T-helper 2 cell treated with Interferon-gamma antibody and Interleukin-4, amounts not matched to agents 5 μg/mL and 100 μg/mL, for 36 hours (primary cell): ENCODE data around the gene OGT.
"Not testable (repeated sequence)": the region's sequence is repeated elsewhere in the genome, so short reads cannot be mapped to it uniquely, and the experiment has no call there.

Experiments
- DNase-seq: peaks from one replicate; pipeline ENCODE4 v3.0.0; 2021; ENCODE audit warnings: low spot score
- H3K27ac Mint-ChIP-seq: one replicate; pipeline ENCODE4 v1.8.0; 2021; ENCODE audit warnings: mild to moderate bottlenecking, mixed read lengths
- H3K27me3 Mint-ChIP-seq: one replicate; pipeline ENCODE4 v1.8.0; 2021; ENCODE audit warnings: low read depth, mixed read lengths
- H3K36me3 Mint-ChIP-seq: one replicate; pipeline ENCODE4 v1.8.0; 2021; ENCODE audit warnings: low read depth, mixed read lengths
- H3K4me1 Mint-ChIP-seq: one replicate; pipeline ENCODE4 v1.8.0; 2021; ENCODE audit warnings: low read depth, mixed read lengths
- H3K4me3 Mint-ChIP-seq: one replicate; pipeline ENCODE4 v1.8.0; 2022; ENCODE audit warnings: mild to moderate bottlenecking, moderate library complexity, mixed read lengths
- H3K9me3 Mint-ChIP-seq: one replicate; pipeline ENCODE4 v1.8.0; 2021; ENCODE audit warnings: mixed read lengths

OGT gene

GRCh38 chrX:71579990-71580380 lies 47.1 kb downstream of the OGT start:
- Mint-ChIP-seq H3K4me1 (no peaks in the 10 kb centered on the region), H3K4me3 (no peak overlapping the region), H3K27me3 (no peaks in the 10 kb centered on the region), H3K36me3 (peaks cover 19% of the 10 kb centered on the region), H3K9me3 (no peaks in the 10 kb centered on the region), H3K27ac (peak overlapping the region; percentile 67)
- no peak for DNase-seq

GRCh38 chrX:71581210-71581609 lies 48.3 kb downstream of the OGT start:
- H3K36me3 Mint-ChIP-seq, result peaks cover 19% of the 10 kb centered on the region
- no peaks in the 10 kb centered on the region for H3K27me3 Mint-ChIP-seq
- H3K4me1 Mint-ChIP-seq, result no peaks in the 10 kb centered on the region
- H3K9me3 Mint-ChIP-seq, result no peaks in the 10 kb centered on the region
- no peak overlapping the region for H3K4me3 Mint-ChIP-seq
- no peak for DNase-seq
- H3K27ac Mint-ChIP-seq, result no peak overlapping the region

GRCh38 chrX:71586929-71587328 lies 54.0 kb downstream of the OGT start:
- Mint-ChIP-seq H3K27ac (peak overlapping the region; percentile 42), H3K4me3 (no peak overlapping the region), H3K9me3 (no peaks in the 10 kb centered on the region), H3K4me1 (peaks cover 4% of the 10 kb centered on the region), H3K36me3 (peaks cover 11% of the 10 kb centered on the region), H3K27me3 (no peaks in the 10 kb centered on the region)
- DNase-seq, result no peak

GRCh38 chrX:71593210-71593609 lies 60.3 kb downstream of the OGT start:
- H3K4me3 Mint-ChIP-seq, DNase-seq, H3K9me3 Mint-ChIP-seq, H3K27ac Mint-ChIP-seq, H3K4me1 Mint-ChIP-seq, H3K27me3 Mint-ChIP-seq: not testable (repeated sequence)
- peaks cover 11% of the 10 kb centered on the region for H3K36me3 Mint-ChIP-seq

GRCh38 chrX:71599965-71600364 lies 67.1 kb downstream of the OGT start:
- peaks cover 52% of the 10 kb centered on the region for H3K36me3 Mint-ChIP-seq
- H3K9me3 Mint-ChIP-seq, result no peaks in the 10 kb centered on the region
- no peak for DNase-seq
- no peaks in the 10 kb centered on the region for H3K27me3 Mint-ChIP-seq
- peaks cover under 1% of the 10 kb centered on the region for H3K4me1 Mint-ChIP-seq
- no peak overlapping the region for H3K4me3 Mint-ChIP-seq
- no peak overlapping the region for H3K27ac Mint-ChIP-seq

GRCh38 chrX:71603618-71604017 lies 70.7 kb downstream of the OGT start:
- Mint-ChIP-seq H3K4me3 (no peak overlapping the region), H3K4me1 (peaks cover 26% of the 10 kb centered on the region), H3K9me3 (no peaks in the 10 kb centered on the region), H3K27ac (no peak overlapping the region), H3K36me3 (peaks cover 66% of the 10 kb centered on the region), H3K27me3 (no peaks in the 10 kb centered on the region)
- DNase-seq, result no peak

GRCh38 chrX:71604141-71604540 lies 71.2 kb downstream of the OGT start:
- Mint-ChIP-seq H3K27me3 (no peaks in the 10 kb centered on the region), H3K4me3 (no peak overlapping the region), H3K9me3 (no peaks in the 10 kb centered on the region), H3K4me1 (peaks cover 31% of the 10 kb centered on the region), H3K27ac (no peak overlapping the region), H3K36me3 (peaks cover 71% of the 10 kb centered on the region)
- DNase-seq, result no peak

GRCh38 chrX:71604796-71605568 lies 72.1 kb downstream of the OGT start:
- Mint-ChIP-seq H3K36me3 (peaks cover 74% of the 10 kb centered on the region), H3K27ac (peak overlapping the region; percentile 63), H3K27me3 (no peaks in the 10 kb centered on the region), H3K9me3 (no peaks in the 10 kb centered on the region), H3K4me1 (peaks cover 35% of the 10 kb centered on the region), H3K4me3 (no peak overlapping the region)
- DNase-seq, result no peak

- DNase-seq, result no peak
- H3K9me3 Mint-ChIP-seq, result no peaks in the 10 kb centered on the region
- H3K27ac Mint-ChIP-seq, result peak overlapping the region; percentile 80
- H3K4me1 Mint-ChIP-seq, result peaks cover 35% of the 10 kb centered on the region
- peaks cover 77% of the 10 kb centered on the region for H3K36me3 Mint-ChIP-seq
- no peak overlapping the region for H3K4me3 Mint-ChIP-seq
- no peaks in the 10 kb centered on the region for H3K27me3 Mint-ChIP-seq
These were observed 73.8 kb downstream of the OGT start for GRCh38 chrX:71606536-71607216.

GRCh38 chrX:71607488-71607887 lies 74.6 kb downstream of the OGT start:
- Mint-ChIP-seq H3K9me3 (no peaks in the 10 kb centered on the region), H3K27ac (peak overlapping the region; percentile 64), H3K36me3 (peaks cover 72% of the 10 kb centered on the region)

GRCh38 chrX:71609095-71609750 lies 76.3 kb downstream of the OGT start:
- peaks cover 40% of the 10 kb centered on the region for H3K4me1 Mint-ChIP-seq
- H3K36me3 Mint-ChIP-seq, result peaks cover 64% of the 10 kb centered on the region
- H3K4me3 Mint-ChIP-seq, result no peak overlapping the region
- H3K27me3 Mint-ChIP-seq, result no peaks in the 10 kb centered on the region
- DNase-seq, result no peak
- H3K27ac Mint-ChIP-seq, result peak overlapping the region; percentile 84
- H3K9me3 Mint-ChIP-seq, result no peaks in the 10 kb centered on the region

More at GRCh38 chrX:71607488-71607887, 74.6 kb downstream of the OGT start:
- Mint-ChIP-seq H3K4me3 (peak overlapping the region; percentile 30), H3K27me3 (no peaks in the 10 kb centered on the region), H3K4me1 (peaks cover 35% of the 10 kb centered on the region)
- DNase-seq, result no peak

- Mint-ChIP-seq H3K4me1 (peaks cover 41% of the 10 kb centered on the region), H3K36me3 (peaks cover 59% of the 10 kb centered on the region)
- not testable (repeated sequence) for DNase-seq, H3K27me3 Mint-ChIP-seq, H3K27ac Mint-ChIP-seq, H3K4me3 Mint-ChIP-seq, H3K9me3 Mint-ChIP-seq
These were observed 78.8 kb downstream of the OGT start for GRCh38 chrX:71611736-71612135.

- H3K4me1 Mint-ChIP-seq, result peaks cover 40% of the 10 kb centered on the region
- H3K27me3 Mint-ChIP-seq, result no peaks in the 10 kb centered on the region
- H3K9me3 Mint-ChIP-seq, result no peaks in the 10 kb centered on the region
- DNase-seq, result no peak
- H3K36me3 Mint-ChIP-seq, result peaks cover 63% of the 10 kb centered on the region
- no peak overlapping the region for H3K4me3 Mint-ChIP-seq
- no peak overlapping the region for H3K27ac Mint-ChIP-seq
These were observed 79.4 kb downstream of the OGT start for GRCh38 chrX:71612256-71612655.

- no peak for DNase-seq
- H3K27me3 Mint-ChIP-seq, result no peaks in the 10 kb centered on the region
- no peak overlapping the region for H3K4me3 Mint-ChIP-seq
- H3K4me1 Mint-ChIP-seq, result peaks cover 40% of the 10 kb centered on the region
- H3K9me3 Mint-ChIP-seq, result no peaks in the 10 kb centered on the region
- H3K27ac Mint-ChIP-seq, result peak overlapping the region; percentile 56
- peaks cover 46% of the 10 kb centered on the region for H3K36me3 Mint-ChIP-seq
These were observed 82.2 kb downstream of the OGT start for GRCh38 chrX:71615056-71615455.
